ENCODE measurements around the gene RETREG1. TPM values are rescaled to one million over a fixed set of nuclear protein-coding genes. Genes with fewer than 3 reads are reported as not detected.

RETREG1 gene
- total RNA-seq, 4 donors from 2014 or later: 22.5 to 73.3 (median 43.6) TPM

DNA sequence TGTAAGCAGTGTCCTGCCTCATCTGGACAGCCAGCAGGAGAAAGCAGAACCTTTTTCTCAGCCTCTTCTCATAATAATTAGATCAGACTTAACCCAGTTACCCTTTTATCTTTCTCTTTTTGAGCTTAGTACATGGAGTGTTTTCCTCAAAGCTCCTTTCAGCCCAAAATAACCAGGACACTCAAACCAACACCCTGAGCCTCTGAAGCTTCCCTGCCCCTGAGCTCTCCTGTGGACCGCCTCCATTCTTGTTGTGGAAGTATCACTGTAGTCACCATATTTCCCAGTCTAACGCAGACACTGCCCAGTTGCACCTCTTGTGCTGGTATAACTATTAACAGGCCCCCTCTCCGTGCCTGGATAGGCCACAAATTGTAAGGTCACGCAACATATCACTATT lies 97.4 kb downstream of the RETREG1 start:
- DNase-seq (ENCODE audit: low spot score): no peak
- TF ChIP-seq, protein P1, sequence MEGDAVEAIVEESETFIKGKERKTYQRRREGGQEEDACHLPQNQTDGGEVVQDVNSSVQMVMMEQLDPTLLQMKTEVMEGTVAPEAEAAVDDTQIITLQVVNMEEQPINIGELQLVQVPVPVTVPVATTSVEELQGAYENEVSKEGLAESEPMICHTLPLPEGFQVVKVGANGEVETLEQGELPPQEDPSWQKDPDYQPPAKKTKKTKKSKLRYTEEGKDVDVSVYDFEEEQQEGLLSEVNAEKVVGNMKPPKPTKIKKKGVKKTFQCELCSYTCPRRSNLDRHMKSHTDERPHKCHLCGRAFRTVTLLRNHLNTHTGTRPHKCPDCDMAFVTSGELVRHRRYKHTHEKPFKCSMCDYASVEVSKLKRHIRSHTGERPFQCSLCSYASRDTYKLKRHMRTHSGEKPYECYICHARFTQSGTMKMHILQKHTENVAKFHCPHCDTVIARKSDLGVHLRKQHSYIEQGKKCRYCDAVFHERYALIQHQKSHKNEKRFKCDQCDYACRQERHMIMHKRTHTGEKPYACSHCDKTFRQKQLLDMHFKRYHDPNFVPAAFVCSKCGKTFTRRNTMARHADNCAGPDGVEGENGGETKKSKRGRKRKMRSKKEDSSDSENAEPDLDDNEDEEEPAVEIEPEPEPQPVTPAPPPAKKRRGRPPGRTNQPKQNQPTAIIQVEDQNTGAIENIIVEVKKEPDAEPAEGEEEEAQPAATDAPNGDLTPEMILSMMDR (IDR thresholded peaks at IDR 0.05): no peak
- no peak for ATAC-seq (ENCODE audit: low FRiP score)

DNA sequence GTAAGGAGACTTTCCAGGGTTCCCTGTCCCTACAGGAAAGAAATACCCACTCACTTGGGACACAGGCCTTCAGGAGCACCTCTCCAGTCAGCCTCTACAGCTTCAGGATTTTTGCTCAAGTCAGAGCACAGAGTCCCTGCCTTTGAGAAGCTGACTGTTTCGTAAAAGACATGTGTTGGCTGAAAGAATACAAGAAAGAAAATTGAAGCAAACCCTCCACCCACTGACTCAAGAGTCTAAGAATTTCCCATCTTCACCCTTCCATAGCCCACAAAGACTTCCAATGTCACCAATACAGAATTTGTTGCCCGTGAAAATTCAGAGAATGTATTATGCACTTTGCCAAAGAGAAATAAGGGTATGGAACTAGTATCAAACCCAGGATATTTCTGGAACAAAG lies 98.2 kb downstream of the RETREG1 start:
- DNase-seq (ENCODE audit: low spot score): no peak
- TF ChIP-seq, protein P1 (IDR thresholded peaks at IDR 0.05): no peak
- ATAC-seq (ENCODE audit: low FRiP score): no peak

GRCh38 chr5:16515532-16515931 lies 101.3 kb downstream of the RETREG1 start:
- no peak for ATAC-seq (ENCODE audit: low FRiP score)
- DNase-seq (ENCODE audit: low spot score): no peak
- TF ChIP-seq, protein P1 (IDR thresholded peaks at IDR 0.05): no peak

GRCh38 chr5:16510098-16510497 lies 106.7 kb downstream of the RETREG1 start:
- DNase-seq (ENCODE audit: low spot score): no peak
- no peak for ATAC-seq (ENCODE audit: low FRiP score)
- TF ChIP-seq, protein P1 (IDR thresholded peaks at IDR 0.05): no peak

DNA sequence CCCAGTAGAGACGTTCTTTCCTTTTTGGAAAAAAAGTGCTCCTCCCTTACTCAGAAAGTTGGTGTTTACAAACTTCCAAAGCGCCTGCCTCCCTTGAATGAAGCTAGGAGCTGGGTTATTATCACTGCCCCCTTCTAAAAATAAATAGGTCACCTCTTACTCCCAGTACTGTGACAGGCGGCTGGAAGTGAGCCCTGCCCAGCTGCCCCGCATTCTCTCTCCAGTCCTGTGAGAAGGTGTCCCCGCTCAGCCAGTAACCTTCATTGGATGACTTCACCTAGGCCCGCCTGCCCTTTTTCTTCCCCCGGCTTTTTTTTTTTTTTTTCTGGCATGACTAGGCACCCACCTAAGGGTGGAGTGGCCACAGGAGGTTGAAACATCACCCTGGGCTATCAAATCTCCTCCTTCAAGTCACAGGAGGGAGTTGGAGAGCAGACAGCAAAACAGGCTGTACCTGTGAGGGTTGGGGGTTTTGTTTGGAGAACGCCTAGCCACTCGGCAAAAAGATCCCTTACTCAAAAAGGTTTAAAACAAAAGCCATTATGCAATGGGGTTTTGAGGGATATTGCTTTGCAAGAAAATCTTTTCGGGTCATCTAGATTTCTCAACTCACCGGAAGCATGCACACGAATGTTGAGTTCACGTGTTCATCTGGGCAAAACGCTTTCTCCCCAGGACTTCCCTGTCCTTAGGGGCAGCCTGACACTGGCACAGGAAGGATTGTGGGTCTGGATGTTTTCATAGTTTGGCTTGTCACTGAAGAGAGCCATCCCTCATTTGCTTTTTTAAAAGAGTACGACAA lies 107.9 kb downstream of the RETREG1 start:
- TF ChIP-seq, protein P1 (IDR thresholded peaks at IDR 0.05): no peak
- peak; percentile 58 for ATAC-seq (ENCODE audit: low FRiP score)
- no peak for DNase-seq (ENCODE audit: low spot score)

DNA sequence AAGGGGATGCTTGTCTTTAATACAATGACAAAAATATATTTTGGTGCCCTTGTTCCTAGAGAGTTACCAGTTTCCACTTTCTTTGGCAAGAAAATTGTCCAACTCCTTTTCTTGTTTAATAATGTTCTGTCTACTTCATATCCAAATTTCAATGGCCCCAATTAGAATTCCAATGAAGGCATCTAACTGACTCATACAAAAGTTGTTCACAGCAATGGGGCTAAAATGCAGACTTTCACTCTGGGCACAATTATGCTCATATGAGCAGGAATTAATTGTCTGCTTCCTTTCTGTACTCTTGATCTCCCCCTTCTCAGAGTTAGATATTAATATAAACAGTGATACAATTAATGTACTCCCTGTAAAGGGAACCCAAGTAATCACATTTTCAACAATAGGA lies 109.1 kb downstream of the RETREG1 start:
- TF ChIP-seq, protein P1 (IDR thresholded peaks at IDR 0.05): no peak
- DNase-seq (ENCODE audit: low spot score): no peak
- ATAC-seq (ENCODE audit: low FRiP score): no peak

- no peak for DNase-seq (ENCODE audit: low spot score)
- no peak for ATAC-seq (ENCODE audit: low FRiP score)
- TF ChIP-seq, protein P1 (IDR thresholded peaks at IDR 0.05): no peak
Observed at GRCh38 chr5:16505904-16506303, 110.9 kb downstream of the RETREG1 start.

Measured in omental fat pad (tissue), 4 donors.